ENCODE data around the gene RAD9A.

The RAD9A gene

GRCh38 chr11:67429722-67430121 lies 37.9 kb downstream of the RAD9A start:
- no peak for DNase-seq

- DNase-seq = no peak
These were observed 39.8 kb downstream of the RAD9A start for GRCh38 chr11:67431346-67432249.

- DNase-seq = no peak
These were observed 41.0 kb downstream of the RAD9A start for GRCh38 chr11:67432655-67433349.

DNA sequence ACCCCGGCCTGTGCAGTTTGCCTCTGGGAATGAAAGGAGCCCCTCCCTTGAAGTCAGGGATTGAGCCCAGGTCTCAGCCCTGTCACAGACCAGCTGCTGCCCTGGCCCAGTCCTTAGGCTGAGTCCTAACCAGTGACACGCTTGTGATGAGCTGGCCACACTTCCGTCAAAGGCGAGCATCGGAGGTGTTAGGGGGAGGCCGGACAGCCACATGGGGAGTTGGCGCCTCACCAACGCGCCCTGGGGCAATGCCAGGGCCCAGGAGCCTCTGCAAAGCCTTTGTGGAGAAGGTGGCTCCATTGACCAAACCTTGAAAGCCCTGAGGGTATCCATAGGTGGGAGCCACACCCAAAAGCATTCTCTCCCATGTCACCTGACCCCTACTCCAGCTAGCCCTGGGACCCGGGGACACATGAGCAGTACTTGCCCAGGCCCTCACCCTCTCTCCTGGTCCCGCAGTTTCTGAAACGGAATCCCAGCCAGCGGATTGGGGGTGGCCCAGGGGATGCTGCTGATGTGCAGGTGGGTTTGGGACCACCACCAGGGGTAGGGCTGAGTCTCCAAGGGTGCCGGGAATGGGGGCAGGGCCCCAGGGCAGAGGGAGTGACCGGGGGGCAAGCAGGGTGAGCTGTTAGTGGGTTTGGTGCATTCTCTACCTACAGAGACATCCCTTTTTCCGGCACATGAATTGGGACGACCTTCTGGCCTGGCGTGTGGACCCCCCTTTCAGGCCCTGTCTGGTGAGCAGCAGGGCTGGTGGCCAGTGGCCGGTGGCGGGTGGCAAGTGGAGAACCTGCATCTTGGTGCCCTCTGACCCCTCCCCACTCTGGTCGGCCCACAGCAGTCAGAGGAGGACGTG lies 42.0 kb downstream of the RAD9A start:
- DNase-seq = no peak

DNA sequence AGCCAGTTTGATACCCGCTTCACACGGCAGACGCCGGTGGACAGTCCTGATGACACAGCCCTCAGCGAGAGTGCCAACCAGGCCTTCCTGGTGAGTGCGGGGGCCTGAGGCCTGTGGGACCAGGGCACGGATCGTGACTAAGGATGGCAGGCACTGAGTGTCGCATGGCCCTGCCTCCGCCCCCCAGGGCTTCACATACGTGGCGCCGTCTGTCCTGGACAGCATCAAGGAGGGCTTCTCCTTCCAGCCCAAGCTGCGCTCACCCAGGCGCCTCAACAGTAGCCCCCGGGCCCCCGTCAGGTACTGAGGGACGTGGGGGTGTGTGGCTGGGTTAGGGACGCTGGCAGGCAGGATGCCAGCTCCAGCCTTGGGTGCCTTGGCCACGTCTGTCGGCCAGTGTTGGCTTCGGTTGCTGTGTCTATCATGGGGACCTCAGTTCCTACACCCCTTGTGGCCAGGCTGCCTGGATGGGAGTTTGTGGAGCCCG lies 42.7 kb downstream of the RAD9A start:
- DNase-seq = no peak

- DNase-seq = no peak
These were observed 43.4 kb downstream of the RAD9A start for GRCh38 chr11:67435031-67435726.

DNA sequence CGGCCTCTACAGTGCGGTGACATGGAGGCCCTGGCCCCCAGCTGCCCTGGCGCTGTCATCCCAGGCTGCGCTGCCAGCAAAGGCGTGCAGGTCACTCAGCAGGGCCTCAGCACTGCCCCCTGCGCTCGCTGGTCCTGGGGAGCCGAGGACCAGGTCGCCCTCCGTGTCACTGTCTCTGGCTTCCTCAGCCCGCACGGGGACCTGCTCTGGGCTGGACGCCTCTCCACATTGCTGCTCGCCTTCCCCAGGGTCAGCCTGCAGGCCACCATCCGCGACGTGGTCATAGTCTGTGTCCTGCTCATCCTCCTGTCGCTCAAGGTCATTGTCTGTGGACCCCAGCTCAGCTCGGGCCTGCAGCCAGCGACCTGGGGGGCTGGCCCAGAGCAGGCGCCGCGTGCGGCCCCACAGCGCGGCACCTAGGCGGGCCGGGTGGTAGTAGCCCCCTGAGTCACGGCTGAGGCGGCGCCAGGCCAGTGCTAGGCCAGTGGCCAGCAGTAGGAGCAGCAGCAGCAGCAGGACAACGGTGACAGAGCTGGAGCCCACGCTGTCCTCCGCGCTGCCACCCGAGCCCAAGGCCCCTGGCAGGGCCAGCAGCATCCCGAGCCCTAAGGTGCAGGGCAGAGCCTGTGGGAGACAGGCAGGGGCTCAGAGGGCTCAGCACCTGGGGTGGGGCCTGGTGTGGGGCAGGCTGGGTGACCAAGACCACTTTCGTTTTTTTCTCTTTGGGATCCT lies 44.1 kb downstream of the RAD9A start:
- DNase-seq = no peak

DNA sequence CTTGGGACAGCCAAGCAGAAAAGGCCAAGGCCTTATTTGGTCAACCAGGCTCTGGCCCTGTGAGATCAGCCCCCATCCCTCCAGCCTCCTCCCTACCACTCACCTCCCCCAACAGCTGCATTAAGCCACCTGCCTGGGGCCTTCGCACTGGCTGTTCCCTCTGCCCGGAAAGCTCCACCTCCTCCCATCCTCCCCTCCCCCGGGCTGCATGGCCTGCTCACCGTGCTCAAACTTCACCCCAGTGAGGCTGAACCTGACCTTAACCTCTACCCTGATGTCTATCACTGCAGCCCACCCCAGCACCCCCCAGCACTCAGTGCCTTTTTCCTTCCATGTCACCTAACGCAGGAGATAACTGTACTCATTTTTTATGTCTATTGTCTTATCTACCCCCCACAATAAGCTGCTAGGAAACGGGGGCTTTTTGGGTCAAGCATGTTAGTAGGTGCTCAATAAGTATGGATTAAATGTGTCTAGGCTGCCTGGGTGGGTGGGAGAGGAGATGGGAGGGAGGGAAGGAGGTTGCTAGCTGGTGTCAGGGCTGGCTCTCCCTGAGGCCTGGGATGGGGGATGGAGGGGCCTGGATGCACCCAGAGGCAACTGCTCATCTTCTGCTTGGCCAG lies 44.8 kb downstream of the RAD9A start:
- DNase-seq = no peak

- DNase-seq = no peak
These were observed 45.5 kb downstream of the RAD9A start, which contains the start of gene PTPRCAP for GRCh38 chr11:67437082-67437808. Gene PTPRCAP, minus strand, starts transcription at chr11:67437682. Its CDS starts 63 bp downstream, at chr11:67437619.

GRCh38 chr11:67437809-67438157 lies 46.0 kb downstream of the RAD9A start:
- DNase-seq = no peak

GRCh38 chr11:67438158-67438902 lies 46.5 kb downstream of the RAD9A start:
- DNase-seq = no peak

- DNase-seq = no peak
These were observed 47.8 kb downstream of the RAD9A start for GRCh38 chr11:67439321-67440228.

DNA sequence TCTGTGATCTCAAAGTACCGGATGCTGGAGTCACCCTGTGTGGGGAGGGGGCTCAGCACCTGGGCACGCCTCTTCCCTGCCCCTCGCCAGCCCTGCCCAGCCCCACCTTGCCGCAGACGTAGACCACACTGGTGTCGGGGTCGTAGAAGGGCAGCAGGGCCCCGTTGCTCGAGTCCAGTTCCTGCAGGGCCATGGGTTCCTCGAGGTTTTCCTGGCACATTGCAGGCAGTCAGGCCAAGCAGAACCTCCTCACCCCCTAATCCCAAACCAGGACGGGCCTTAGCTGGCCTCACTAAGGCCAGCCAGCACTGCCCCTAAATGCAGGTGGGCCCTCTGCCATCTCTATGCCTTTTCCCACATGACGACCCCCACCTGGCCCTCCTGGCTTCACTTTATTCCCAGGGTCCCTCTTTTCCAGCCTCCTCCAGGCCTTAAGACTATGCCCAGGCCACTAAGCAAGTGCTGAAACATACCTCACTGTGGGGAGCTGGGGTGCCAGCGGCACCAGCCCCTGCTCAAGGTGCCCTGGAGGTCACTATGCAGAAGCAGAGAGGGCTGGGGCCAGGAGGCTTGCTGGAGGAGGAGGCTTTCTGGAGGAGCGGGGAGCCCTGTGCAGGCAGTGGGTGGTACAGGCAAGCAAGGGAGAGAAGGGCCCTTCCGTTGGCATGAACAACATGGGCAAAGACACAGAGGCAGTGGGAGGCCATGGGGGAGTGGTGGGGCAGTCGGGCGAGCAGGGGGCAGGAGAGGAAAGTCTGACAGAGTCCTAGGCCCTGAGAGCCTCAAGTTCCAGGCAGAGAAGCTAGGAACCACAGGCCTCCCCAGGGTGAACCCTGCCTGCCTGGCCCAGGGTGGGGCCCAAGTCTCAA lies 48.7 kb downstream of the RAD9A start:
- no peak for DNase-seq

GRCh38 chr11:67441098-67441563 lies 49.3 kb downstream of the RAD9A start:
- no peak for DNase-seq

DNA sequence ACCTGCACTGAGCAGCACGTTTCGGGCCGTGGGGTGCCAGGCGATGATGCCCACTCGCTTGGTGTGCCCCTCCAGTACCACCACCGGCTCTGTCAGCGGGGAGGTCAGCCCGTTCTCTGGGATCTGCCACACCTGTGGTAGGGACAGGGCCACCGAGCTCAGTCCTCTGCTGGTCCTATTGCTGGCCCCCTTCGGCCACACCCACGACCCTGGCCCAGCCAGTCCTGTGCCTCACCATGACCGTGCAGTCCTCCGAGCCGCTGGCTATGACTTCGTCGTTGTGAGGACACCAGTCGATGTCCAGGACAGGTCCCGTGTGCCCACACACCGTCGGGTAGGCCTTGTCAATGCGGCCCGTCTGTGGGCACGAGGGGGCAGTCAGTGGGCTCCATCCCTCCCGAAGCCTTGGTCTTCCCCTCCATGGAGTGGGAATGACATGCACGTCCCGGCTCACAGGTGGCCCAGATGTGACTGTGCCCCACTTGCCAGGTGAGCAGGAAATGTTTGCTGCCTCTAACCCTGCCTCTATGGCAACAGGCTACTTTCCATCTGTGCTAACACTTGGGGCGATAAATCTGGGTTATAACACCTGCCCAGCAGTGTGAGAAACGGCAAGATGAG lies 50.1 kb downstream of the RAD9A start:
- no peak for DNase-seq

GRCh38 chr11:67442504-67443404 lies 51.0 kb downstream of the RAD9A start:
- no peak for DNase-seq
